ENCODE data around the gene ZDHHC6.
"Not testable (repeated sequence)": the region's sequence is repeated elsewhere in the genome, so short reads cannot be mapped to it uniquely, and the experiment has no call there.

ZDHHC6 gene

DNA sequence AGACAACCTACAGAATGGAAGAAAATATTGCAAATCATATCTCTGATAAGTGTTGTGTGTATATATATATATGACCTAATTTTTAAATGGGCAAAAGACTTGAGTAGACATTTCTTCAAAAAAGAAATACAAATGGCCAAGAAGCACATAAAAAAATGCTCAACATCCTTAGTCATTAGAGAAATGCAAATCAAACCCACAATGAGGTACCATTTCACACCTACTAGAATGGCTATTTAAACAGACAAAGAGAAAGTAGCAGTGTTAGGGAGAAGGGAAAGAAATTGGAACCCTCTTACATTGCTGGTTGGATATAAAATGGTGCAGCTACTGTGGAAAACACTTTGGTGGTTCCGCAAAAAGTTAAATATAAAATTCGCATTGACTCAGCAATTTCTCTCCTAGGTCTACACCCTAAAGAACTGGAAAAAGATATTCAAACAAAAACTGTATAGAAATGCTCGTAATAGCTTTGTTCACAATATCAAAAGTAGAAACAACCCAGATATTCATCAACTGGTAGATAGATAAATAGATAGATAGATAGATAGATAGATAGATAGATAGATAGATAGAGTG lies 56.5 kb downstream of the ZDHHC6 start:
- peak in 1 of 2 donors; percentile 17 for ATAC-seq

DNA sequence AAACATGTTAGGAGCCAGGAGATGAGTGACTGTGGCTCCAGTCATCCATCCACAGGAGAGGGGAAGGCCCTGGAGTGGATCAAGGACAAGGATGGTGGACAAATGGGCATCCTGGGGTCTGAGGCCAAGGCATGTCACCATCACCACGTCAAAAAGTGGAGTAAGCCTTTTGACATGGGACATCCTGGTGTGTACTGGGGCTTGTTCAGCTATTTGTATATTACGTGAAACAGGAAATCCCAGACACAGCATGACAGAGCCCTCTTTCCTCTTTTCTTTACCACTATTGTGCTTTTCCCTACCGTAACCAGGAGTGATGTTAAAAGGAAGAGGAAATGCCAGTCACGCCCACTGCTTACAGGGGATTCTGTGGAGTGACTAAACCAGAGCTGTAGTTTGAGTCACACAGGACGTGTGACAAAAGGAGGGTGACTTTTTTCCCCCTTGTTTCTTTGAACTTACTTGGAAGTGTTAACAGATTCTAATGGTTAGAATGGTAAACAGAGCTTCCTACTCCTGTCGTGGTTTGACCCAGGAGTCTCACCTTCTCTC lies 57.4 kb downstream of the ZDHHC6 start:
- ATAC-seq = peak; percentile 92 to 96

DNA sequence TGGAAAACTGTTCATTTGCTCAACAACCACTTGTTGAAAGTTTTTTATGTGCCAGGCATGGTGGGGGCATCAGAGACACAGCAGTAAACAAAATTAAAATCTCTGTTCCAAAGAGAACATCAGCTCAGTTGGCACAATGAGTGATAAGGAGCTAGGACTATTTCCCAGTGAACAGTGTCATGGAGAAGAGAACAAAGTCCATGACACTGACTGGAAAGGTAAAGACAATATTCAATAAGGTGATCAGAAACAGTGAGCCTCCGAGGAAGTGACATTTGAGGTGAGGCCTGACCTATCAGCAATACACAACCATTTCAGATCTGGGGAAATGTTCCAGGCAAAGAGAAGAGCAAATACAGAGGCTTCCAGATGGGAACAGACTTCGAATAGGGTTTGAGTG lies 58.2 kb downstream of the ZDHHC6 start:
- ATAC-seq = no peak

DNA sequence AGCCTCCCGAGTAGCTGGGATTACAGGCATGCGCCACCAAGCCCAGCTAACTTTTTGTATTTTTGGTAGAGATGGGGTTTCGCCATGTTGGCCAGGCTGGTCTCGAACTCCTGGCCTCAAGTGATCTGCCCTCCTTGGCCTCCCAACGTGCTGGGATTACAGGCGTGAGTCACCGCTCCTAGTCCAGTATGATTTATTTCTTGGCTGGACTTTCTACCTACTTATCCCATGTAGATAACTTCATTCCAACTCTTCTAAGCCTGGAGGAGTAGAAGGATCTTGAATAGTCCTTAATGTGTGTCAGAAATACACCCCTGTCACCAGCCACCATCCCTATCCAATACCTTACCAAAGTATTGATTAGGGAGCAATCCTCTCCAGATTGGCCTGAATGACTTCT lies 58.7 kb downstream of the ZDHHC6 start:
- not testable (repeated sequence) for ATAC-seq

DNA sequence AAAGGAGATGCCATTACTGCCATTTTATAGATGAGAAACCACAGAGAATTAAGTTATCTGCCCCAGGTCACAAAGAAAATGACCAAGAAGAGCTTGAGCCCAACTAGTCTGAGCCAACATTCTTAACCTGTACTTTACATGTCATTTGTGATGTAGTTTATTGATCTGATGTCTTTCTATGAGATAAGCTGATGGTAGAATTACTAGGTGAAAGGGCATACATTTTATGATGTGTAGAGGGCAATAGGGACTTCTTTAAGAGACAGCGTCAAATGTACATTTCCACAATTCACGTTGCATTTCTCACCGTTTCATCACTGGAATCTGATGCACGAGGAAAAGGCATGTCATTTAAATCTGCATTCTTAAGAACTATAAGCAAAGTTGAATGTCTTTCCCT lies 61.5 kb downstream of the ZDHHC6 start:
- ATAC-seq = no peak

DNA sequence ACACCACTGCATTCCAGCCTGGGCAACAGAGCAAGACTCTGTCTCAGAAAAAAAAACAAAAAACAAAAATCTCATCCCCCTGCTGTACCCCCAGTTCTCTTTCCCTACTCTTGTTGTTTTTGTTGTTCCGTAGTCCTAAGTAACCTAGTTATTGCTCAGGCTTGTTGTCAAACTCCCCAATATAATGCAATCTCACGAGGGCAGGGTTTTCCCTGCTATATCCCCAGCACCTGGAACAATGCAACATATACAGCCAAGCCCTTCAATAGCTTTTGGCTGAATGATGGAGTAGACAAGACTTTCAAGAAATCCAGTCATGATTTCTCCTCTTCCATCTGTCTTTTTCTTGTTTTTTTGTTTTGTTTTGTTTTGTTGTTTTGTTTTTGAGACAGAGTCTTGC lies 62.6 kb downstream of the ZDHHC6 start:
- ATAC-seq = no peak

DNA sequence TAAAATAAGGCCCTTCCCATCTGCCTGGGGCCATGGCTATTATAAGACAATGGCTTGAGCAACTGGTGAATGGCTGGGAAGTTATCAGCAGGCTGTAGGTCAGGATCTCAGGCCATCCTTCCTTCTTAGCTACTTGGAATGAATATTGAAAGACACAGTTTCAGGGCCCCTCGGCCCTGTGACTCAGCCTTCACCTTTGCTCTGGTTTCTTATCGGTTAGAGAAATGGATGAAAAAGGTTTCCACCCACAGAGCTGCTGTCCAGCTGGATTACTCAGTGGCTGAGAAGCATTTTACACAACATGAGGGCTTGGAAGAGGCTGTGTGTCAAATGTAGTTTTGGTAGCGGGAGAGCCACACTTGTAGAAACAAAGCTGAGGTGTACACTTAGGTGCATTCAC lies 63.4 kb downstream of the ZDHHC6 start:
- peak in 1 of 2 donors; percentile 64 for ATAC-seq

DNA sequence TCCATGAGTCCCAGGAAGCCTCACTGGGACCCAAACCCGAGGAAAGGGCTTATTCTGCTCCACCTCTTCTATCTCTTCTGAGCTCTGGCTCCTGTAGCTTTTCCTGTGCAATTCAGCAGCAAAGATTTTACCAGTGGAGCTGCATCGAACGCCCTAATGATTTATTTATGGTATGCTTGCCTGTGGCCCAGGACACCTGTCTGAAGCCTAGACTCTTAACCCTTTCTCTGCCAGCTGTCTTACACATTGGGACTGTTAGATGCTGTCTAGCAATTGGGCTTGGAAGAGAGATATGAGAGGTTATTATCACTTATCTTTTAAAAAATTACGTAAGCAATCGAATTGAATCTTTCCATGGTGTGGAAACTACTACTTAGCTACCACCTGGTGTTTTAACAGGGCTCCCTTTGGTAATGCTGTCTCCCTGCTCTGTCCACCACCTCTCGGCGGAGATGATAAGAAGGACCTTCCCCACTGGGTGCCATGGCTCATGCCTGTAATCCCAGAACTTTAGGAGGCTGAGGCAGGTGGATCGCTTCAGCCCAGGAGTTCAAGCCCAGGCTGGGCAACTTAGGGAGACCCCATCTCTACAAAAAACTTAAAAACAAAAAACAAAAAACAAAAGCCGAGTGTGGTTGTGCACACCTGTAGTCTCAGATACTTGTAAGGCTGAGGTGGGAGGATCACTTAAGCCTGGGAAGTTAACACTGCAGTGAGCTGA lies 64.0 kb downstream of the ZDHHC6 start:
- ATAC-seq = no peak

Data from activated CD4-positive, CD25-positive, alpha-beta regulatory T cell treated with anti-CD3 and anti-CD28 coated beads, Interleukin-2, amount 50 U/mL, for 24 hours (primary cell).